H1 (cell line): Measurements from ENCODE around the gene JADE1. TPM values are rescaled to one million over a fixed set of nuclear protein-coding genes. Genes with fewer than 3 reads are reported as not detected.
A peak's percentile ranks its signal among the peaks of the same experiment; 100 is the strongest.

Source experiments
- CTCF ChIA-PET: fragments of 300-600 bp; sonication (Branson Sonifier 250); formaldehyde crosslinking; loops from one replicate; lab custom pipeline; 2021; ENCODE audit not compliant: partially characterized antibody; lab: Charles Lee
- POLR2A ChIA-PET: fragments of 300-600 bp; sonication (Branson Sonifier 250); formaldehyde crosslinking; loops from one replicate; lab custom pipeline; 2021; ENCODE audit warnings: inconsistent platforms; ENCODE audit not compliant: partially characterized antibody; lab: Charles Lee
- DNase-seq, 2 experiments: peaks; one replicate each; pipeline versions ENCODE4 v3.0.0 to v3.0.0-alpha.2; 2010 to 2022; ENCODE audit warnings: low spot score in 2 of 2, low read depth in 1 of 2, mixed read lengths in 1 of 2
- FAIRE-seq: peaks from 2 replicates; lab custom pipeline; 2011; peaks lifted over from hg19 to GRCh38; lab: Jason Lieb, UNC
- H2AFZ ChIP-seq: 2 replicates; pipeline ENCODE4 v1.8.1; 2012; ENCODE audit warnings: low read length, inconsistent platforms
- H2AK5ac ChIP-seq: 2 replicates; pipeline ENCODE4 v1.6.1; 2013; ENCODE audit warnings: low read depth, low read length
- H2BK120ac ChIP-seq: replicated peaks from 2 replicates; pipeline ENCODE3; 2013; ENCODE audit warnings: low read depth, low read length, inconsistent platforms
- H2BK12ac ChIP-seq: 2 replicates; pipeline ENCODE4 v1.6.1; 2013; ENCODE audit warnings: low read depth, low read length
- H2BK15ac ChIP-seq: 2 replicates; pipeline ENCODE4 v1.6.1; 2013; ENCODE audit warnings: low read length
- H2BK20ac ChIP-seq: 2 replicates; pipeline ENCODE4 v1.6.1; 2013; ENCODE audit warnings: low read length
- H2BK5ac ChIP-seq: 2 replicates; pipeline ENCODE4 v1.6.1; 2013; ENCODE audit warnings: low read depth, low read length
- H3K14ac ChIP-seq: 2 replicates; pipeline ENCODE4 v1.6.1; 2013; ENCODE audit warnings: inconsistent platforms; ENCODE audit not compliant: insufficient read length
- H3K18ac ChIP-seq: 2 replicates; pipeline ENCODE4 v1.6.1; 2013; ENCODE audit warnings: low read length; ENCODE audit errors: extremely low read depth
- H3K23ac ChIP-seq: 2 replicates; pipeline ENCODE4 v1.6.1; 2013; ENCODE audit warnings: inconsistent platforms; ENCODE audit not compliant: insufficient read length
- H3K23me2 ChIP-seq: 2 replicates; pipeline ENCODE4 v1.6.1; 2013; ENCODE audit warnings: low read depth, low read length
- H3K27ac ChIP-seq: 2 replicates; pipeline ENCODE4 v1.6.1; 2011; ENCODE audit warnings: low read depth, low read length, inconsistent platforms
- H3K27me3 ChIP-seq, 4 experiments: replicated peaks in 1 of 4; 1 replicate in 1 of 4; 2 replicates in 3 of 4; pipeline versions ENCODE4 v1.6.1 to v1.8.1; 2011 to 2013; ENCODE audit warnings: low read length in 3 of 4, mild to moderate bottlenecking in 3 of 4, inconsistent platforms in 2 of 4, mixed read lengths in 2 of 4, moderate library complexity in 1 of 4; ENCODE audit not compliant: control insufficient read depth in 3 of 4, insufficient read depth in 3 of 4; ENCODE audit errors: extremely low read depth in 1 of 4
- H3K36me3 ChIP-seq, 4 experiments: 2 replicates each; pipeline versions ENCODE4 v1.6.1 to v1.8.1; 2011 to 2013; ENCODE audit warnings: mild to moderate bottlenecking in 4 of 4, low read length in 3 of 4, moderate library complexity in 2 of 4, control low read depth in 1 of 4, inconsistent platforms in 1 of 4; ENCODE audit not compliant: insufficient read depth in 4 of 4, control insufficient read depth in 2 of 4
- H3K4ac ChIP-seq: replicated peaks from 2 replicates; pipeline ENCODE3; 2013; ENCODE audit warnings: low read length, low read depth, mixed read lengths, inconsistent platforms; ENCODE audit not compliant: insufficient read length
- H3K4me1 ChIP-seq, 4 experiments: replicated peaks in 1 of 4; 1 replicate in 1 of 4; 2 replicates in 3 of 4; pipeline versions ENCODE4 v1.6.1 to v1.8.1; 2011 to 2013; ENCODE audit warnings: low read length in 3 of 4, inconsistent platforms in 2 of 4, mixed read lengths in 1 of 4; ENCODE audit not compliant: insufficient read depth in 4 of 4, control insufficient read depth in 3 of 4
- H3K4me2 ChIP-seq, 2 experiments: 2 replicates each; pipeline versions ENCODE4 v1.6.1 to v1.8.1; 2011 to 2013; ENCODE audit warnings: low read depth in 2 of 2, low read length in 2 of 2, control low read depth in 1 of 2, inconsistent platforms in 1 of 2, mild to moderate bottlenecking in 1 of 2; ENCODE audit not compliant: insufficient read depth in 1 of 2
- H3K4me3 ChIP-seq, 4 experiments: fragments of 200-600, 300-600 bp in 1 of 4; sonication (generic), shearing (Covaris generic), sonication (Bioruptor Twin) in 1 of 4; 2 replicates each; pipeline versions ENCODE4 v1.5.1 to v1.8.1; 2011 to 2016; ENCODE audit warnings: low read length in 4 of 4, low read depth in 3 of 4, control low read depth in 2 of 4, inconsistent platforms in 2 of 4, mild to moderate bottlenecking in 2 of 4, mixed read lengths in 1 of 4, moderate library complexity in 1 of 4; ENCODE audit not compliant: insufficient read depth in 2 of 4; ENCODE audit errors: extremely low read depth in 1 of 4
- H3K56ac ChIP-seq: replicated peaks from 2 replicates; pipeline ENCODE3; 2013; ENCODE audit warnings: low read depth, mild to moderate bottlenecking, mixed read lengths, low read length, inconsistent platforms; ENCODE audit not compliant: insufficient read length
- H3K79me1 ChIP-seq: 2 replicates; pipeline ENCODE4 v1.6.1; 2013; ENCODE audit warnings: low read depth, low read length, control low read depth
- H3K79me2 ChIP-seq, 2 experiments: 2 replicates each; pipeline versions ENCODE4 v1.6.1 to v1.8.1; 2012 to 2013; ENCODE audit warnings: low read length in 2 of 2, mild to moderate bottlenecking in 2 of 2, inconsistent platforms in 1 of 2; ENCODE audit not compliant: insufficient read depth in 2 of 2, control insufficient read depth in 1 of 2
- H3K9ac ChIP-seq, 4 experiments: replicated peaks in 1 of 4; 1 replicate in 1 of 4; 2 replicates in 3 of 4; pipeline versions ENCODE4 v1.6.1 to v1.8.1; 2011 to 2013; ENCODE audit warnings: low read depth in 3 of 4, low read length in 3 of 4, control low read depth in 2 of 4, mild to moderate bottlenecking in 2 of 4, moderate library complexity in 2 of 4, inconsistent platforms in 1 of 4; ENCODE audit errors: extremely low read depth in 1 of 4
- H3K9me3 ChIP-seq, 2 experiments: 2 replicates each; pipeline versions ENCODE4 v1.6.1 to v1.8.1; 2012 to 2013; ENCODE audit warnings: mild to moderate bottlenecking in 2 of 2, moderate library complexity in 2 of 2, control low read depth in 1 of 2, inconsistent platforms in 1 of 2, low read depth in 1 of 2, low read length in 1 of 2, mixed read lengths in 1 of 2; ENCODE audit not compliant: insufficient read depth in 2 of 2
- H4K20me1 ChIP-seq, 2 experiments: replicated peaks in 1 of 2; 2 replicates each; pipeline versions ENCODE3 to v1.8.1; 2011 to 2013; ENCODE audit warnings: inconsistent platforms in 2 of 2, low read length in 2 of 2, mild to moderate bottlenecking in 1 of 2; ENCODE audit not compliant: insufficient read depth in 2 of 2, control insufficient read depth in 1 of 2
- H4K5ac ChIP-seq: 2 replicates; pipeline ENCODE4 v1.6.1; 2013; ENCODE audit warnings: low read length, low read depth, mixed read lengths, inconsistent platforms; ENCODE audit not compliant: insufficient read length
- H4K8ac ChIP-seq: 2 replicates; pipeline ENCODE4 v1.8.0; 2013; ENCODE audit warnings: mild to moderate bottlenecking, moderate library complexity, low read length, inconsistent platforms; ENCODE audit not compliant: insufficient read depth; ENCODE audit errors: extremely low read depth
- H4K91ac ChIP-seq: replicated peaks from 2 replicates; pipeline ENCODE3; 2013; ENCODE audit warnings: low read length, mixed read lengths, inconsistent platforms; ENCODE audit not compliant: insufficient read length
- EP300 ChIP-seq, 2 experiments: IDR thresholded peaks; 1 replicate in 1 of 2; 2 replicates in 1 of 2; pipeline ENCODE4 v1.6.1; 2011 to 2012; ENCODE audit warnings: low read depth in 2 of 2, low read length in 2 of 2, mild to moderate bottlenecking in 2 of 2, borderline replicate concordance in 1 of 2, inconsistent platforms in 1 of 2, moderate library complexity in 1 of 2
- GTF2F1 ChIP-seq: IDR thresholded peaks from 2 replicates; pipeline ENCODE4 v1.6.1; 2012; ENCODE audit warnings: low read depth, low read length, improper control_type of control experiment, borderline replicate concordance
- HDAC6 ChIP-seq: IDR thresholded peaks from one replicate; pipeline ENCODE4 v1.7.1; 2012; ENCODE audit warnings: low read depth, mild to moderate bottlenecking, inconsistent platforms, low read length, moderate library complexity
- MAFK ChIP-seq: IDR thresholded peaks from 2 replicates; pipeline ENCODE4 v1.6.1; 2012; ENCODE audit warnings: low read depth, mild to moderate bottlenecking, improper control_type of control experiment, low read length
- NANOG ChIP-seq: IDR thresholded peaks from 2 replicates; pipeline ENCODE4 v1.6.1; 2011; ENCODE audit warnings: low read length, low read depth, mild to moderate bottlenecking, inconsistent platforms; ENCODE audit not compliant: insufficient read depth, poor library complexity, severe bottlenecking
- NRF1 ChIP-seq: IDR thresholded peaks from 2 replicates; pipeline ENCODE4 v1.6.1; 2011; ENCODE audit warnings: mild to moderate bottlenecking, low read depth, low read length, improper control_type of control experiment
- RNF2 ChIP-seq: fragments of 200-900, 300-1000 bp; sonication (generic); IDR thresholded peaks from 2 replicates; pipeline ENCODE4 v1.7.1; 2016; ENCODE audit warnings: borderline replicate concordance, low read depth, mild to moderate bottlenecking, antibody characterized with exemption, low read length; ENCODE audit not compliant: poor library complexity, severe bottlenecking; ENCODE audit errors: missing control alignments
- SP4 ChIP-seq: IDR thresholded peaks from 2 replicates; pipeline ENCODE4 v1.6.1; 2012; ENCODE audit warnings: low read length, inconsistent platforms
- TCF12 ChIP-seq: IDR thresholded peaks from 2 replicates; pipeline ENCODE4 v1.6.1; 2011; ENCODE audit warnings: low read depth, mild to moderate bottlenecking, low read length
- WGBS, 2 experiments: shearing (Covaris generic) in 1 of 2; methylation state at CpG; one replicate each; pipeline versions ENCODE4 v1.1.6 to v1.1.7; 2013 to 2015; ENCODE audit warnings: low lambda C conversion rate in 2 of 2, mixed read lengths in 2 of 2, inconsistent platforms in 1 of 2, low coverage in 1 of 2, missing lambda C conversion rate in 1 of 2; ENCODE audit not compliant: insufficient replicate concordance in 2 of 2, insufficient coverage in 1 of 2, insufficient read length in 1 of 2; ENCODE audit errors: extremely low coverage in 1 of 2, missing lambda C conversion rate in 1 of 2; 5-methylcytosine and 5-hydroxymethylcytosine counted together
- polyA plus RNA-seq, 7 experiments: library from polyadenylated mRNA; depleted of rRNA in 3 of 7; stranded (reverse) in 5 of 7; unstranded in 2 of 7; fragments of >200 nt in 5 of 7; fragments of 200-250 nt in 2 of 7; gene quantifications; 1 replicate in 5 of 7; 2 replicates in 1 of 7; 4 replicates in 1 of 7; pipeline versions ENCODE4 v1.2.1 to v1.2.3, GENCODE V29; 2011 to 2013; ENCODE audit warnings: missing spikeins in 2 of 7, mixed read lengths in 2 of 7
- total RNA-seq: library from RNA; stranded (reverse); fragmentation: NEBNext Ultra II Directional; extraction: Animal tissue kit (Norgen Biotek cat#: 25700); gene quantifications from 2 replicates; pipeline ENCODE4 v1.2.1, GENCODE V29; 2021

Gene JADE1
- total and polyA plus RNA-seq, 2 of the 8 experiments (the other 6 are each of a cell fraction or from before 2014, with no cell fraction given), result 37.7 to 213 TPM

DNA sequence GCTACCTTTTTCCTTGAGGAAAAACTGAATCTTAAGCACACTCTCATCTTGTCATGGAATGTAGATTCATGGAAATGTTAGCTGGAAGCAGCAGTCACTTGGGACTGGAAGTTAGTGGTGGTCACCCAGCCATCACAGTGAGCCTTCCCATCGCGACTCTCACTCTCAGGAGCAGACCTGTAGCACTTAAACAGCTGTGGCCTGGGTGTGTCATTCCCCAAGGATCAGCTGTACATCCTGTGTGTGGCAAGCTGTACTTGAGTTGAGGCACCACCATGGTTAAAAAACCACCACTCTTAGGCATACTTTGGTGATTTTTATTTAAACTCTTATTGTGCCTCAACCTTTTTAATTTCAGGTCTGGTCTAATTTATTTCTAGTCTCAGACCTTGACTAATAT, 46.7 kb downstream of the JADE1 start:
- DNase-seq (peak in 1 of 2 experiments; percentile 23), FAIRE-seq (no peak)
- H3K27ac ChIP-seq, result peak overlapping the region; percentile 5; the same call in 1 of the 2 replicates
- H2AK5ac ChIP-seq, result no peak overlapping the region
- no peak overlapping the region for H3K4me3 ChIP-seq
- no peaks in the 10 kb centered on the region; a peak in 1 of 7 replicates for H3K4me1 ChIP-seq
- H2BK5ac ChIP-seq, result no peak overlapping the region
- no peak overlapping the region for H3K56ac ChIP-seq
- no peaks in the 10 kb centered on the region for H3K27me3 ChIP-seq
- H3K9ac ChIP-seq, result no peak overlapping the region
- H3K18ac ChIP-seq, result no peak overlapping the region
- no peak overlapping the region for H2BK15ac ChIP-seq
- H3K9me3 ChIP-seq, result no peaks in the 10 kb centered on the region
- no peak overlapping the region for H3K4me2 ChIP-seq
- H2AFZ ChIP-seq, result no peak overlapping the region
- no peak overlapping the region for H4K8ac ChIP-seq
- ChIA-PET POLR2A (interaction anchor here (1.0 to 12.5 kb wide), 6 partner anchors 7 to 281 kb away, joined by 3 to 204 read pairs (median 14); no protein-coding TSS in a partner anchor), CTCF (interaction anchor here (0.6 to 3.2 kb wide), 15 partner anchors 9 to 666 kb away, joined by 3 to 15 read pairs (median 3); no protein-coding TSS in a partner anchor)
- H3K14ac ChIP-seq, result no peak overlapping the region
- H2BK20ac ChIP-seq, result no peak overlapping the region
- H3K23ac ChIP-seq, result no peak overlapping the region
- no peak overlapping the region for H3K4ac ChIP-seq
- H2BK12ac ChIP-seq, result no peak overlapping the region
- H2BK120ac ChIP-seq, result no peak overlapping the region
- peaks cover 10% of the 10 kb centered on the region for H3K79me1 ChIP-seq
- peaks cover 21 to 37% of the 10 kb centered on the region in 2 experiments for H4K20me1 ChIP-seq
- peaks cover 8 to 97% of the 10 kb centered on the region in 2 experiments for H3K79me2 ChIP-seq
- WGBS, 2 experiments, result 98% methylated on average over 2 of the region's 2 CpGs; no CpG with 5 or more reads in 1 of the 2 experiments
- no peak overlapping the region for H4K91ac ChIP-seq
- peaks cover 69 to 99% (median 96%) of the 10 kb centered on the region in 4 experiments for H3K36me3 ChIP-seq
- no peak overlapping the region for H4K5ac ChIP-seq
- H3K23me2 ChIP-seq, result peaks cover 4% of the 10 kb centered on the region; the same call in 1 of the 2 replicates
- TF ChIP-seq HDAC6 (no peak), GTF2F1 (no peak), EP300 (IDR thresholded peaks at IDR 0.05; ENCODE audit: borderline replicate concordance in 1 of 2, low read depth in 2 of 2, low read length in 2 of 2) (no peak), TCF12 (no peak), NANOG (no peak), NRF1 (no peak), RNF2 (no peak), SP4 (no peak), MAFK (no peak)
